Frontal cortex (tissue), 4 donors: ENCODE measurements around the gene ASF1B. TPM values are rescaled to one million over a fixed set of nuclear protein-coding genes. Genes with fewer than 3 reads are reported as not detected.

Experiments used
- DNase-seq, 2 donors: peaks; one replicate each; pipeline ENCODE4 v3.0.0; 2012; ENCODE audit warnings: low spot score in 2 of 2
- FAIRE-seq: peaks from 2 replicates; lab custom pipeline; 2012; peaks lifted over from hg19 to GRCh38; lab: Jason Lieb, UNC
- total RNA-seq: library from RNA; depleted of rRNA; stranded (reverse); fragments of >200 nt; gene quantifications from one replicate; pipeline ENCODE4 v1.2.3, GENCODE V29; 2014
- donor health status: control.
- donor health status: control.
- donor health status: control.

The ASF1B gene
- total RNA-seq, 1 donor from 2014 or later, result 1.2 TPM

GRCh38 chr19:14114439-14114838, 21.9 kb downstream of the ASF1B start:
- DNase-seq, result no peak
- FAIRE-seq, result no peak

- DNase-seq, result no peak
- no peak for FAIRE-seq
These were observed 22.5 kb downstream of the ASF1B start for GRCh38 chr19:14113762-14114414.

- DNase-seq (no peak), FAIRE-seq (no peak)
These were observed 23.5 kb downstream of the ASF1B start for GRCh38 chr19:14112809-14113385.

GRCh38 chr19:14112051-14112808, 24.2 kb downstream of the ASF1B start:
- no peak for DNase-seq
- FAIRE-seq, result no peak

- DNase-seq, result no peak
- no peak for FAIRE-seq
These were observed 24.9 kb downstream of the ASF1B start for GRCh38 chr19:14111486-14111885.

GRCh38 chr19:14110650-14111049, 25.7 kb downstream of the ASF1B start:
- DNase-seq, result no peak
- FAIRE-seq, result no peak

- DNase-seq (no peak), FAIRE-seq (no peak)
These were observed 28.6 kb downstream of the ASF1B start for GRCh38 chr19:14107581-14108461.

- FAIRE-seq, result no peak
- DNase-seq, result no peak
These were observed 29.5 kb downstream of the ASF1B start for GRCh38 chr19:14106840-14107239.

- FAIRE-seq (no peak), DNase-seq (no peak)
These were observed 30.7 kb downstream of the ASF1B start for GRCh38 chr19:14105680-14106079.

- DNase-seq (no peak), FAIRE-seq (no peak)
These were observed 33.1 kb downstream of the ASF1B start for GRCh38 chr19:14103310-14103709.

GRCh38 chr19:14102756-14103155, 33.6 kb downstream of the ASF1B start:
- FAIRE-seq, result no peak

GRCh38 chr19:14102102-14102696, 34.2 kb downstream of the ASF1B start:
- no peak for FAIRE-seq
- no peak for DNase-seq

More at GRCh38 chr19:14102756-14103155, 33.6 kb downstream of the ASF1B start:
- DNase-seq, result no peak

- DNase-seq (no peak), FAIRE-seq (no peak)
These were observed 35.3 kb downstream of the ASF1B start for GRCh38 chr19:14101003-14101545.

GRCh38 chr19:14097532-14098151, 38.7 kb downstream of the ASF1B start:
- FAIRE-seq (no peak), DNase-seq (no peak)

- no peak for DNase-seq
- FAIRE-seq, result no peak
These were observed 40.0 kb downstream of the ASF1B start for GRCh38 chr19:14096272-14096992.

- DNase-seq (no peak), FAIRE-seq (no peak)
These were observed 41.5 kb downstream of the ASF1B start for GRCh38 chr19:14094854-14095253.

GRCh38 chr19:14093117-14093823, 43.1 kb downstream of the ASF1B start:
- DNase-seq (no peak), FAIRE-seq (no peak)
